NCI-H226 (cell line): ENCODE results near the gene LZTS3.
A peak's percentile ranks its signal among the peaks of the same experiment; 100 is the strongest.
"Not testable (repeated sequence)": the region's sequence is repeated elsewhere in the genome, so short reads cannot be mapped to it uniquely, and the experiment has no call there.

Experiments used
- DNase-seq: peaks from one replicate; pipeline ENCODE4 v3.0.0-alpha.2; 2015

The LZTS3 gene

DNA sequence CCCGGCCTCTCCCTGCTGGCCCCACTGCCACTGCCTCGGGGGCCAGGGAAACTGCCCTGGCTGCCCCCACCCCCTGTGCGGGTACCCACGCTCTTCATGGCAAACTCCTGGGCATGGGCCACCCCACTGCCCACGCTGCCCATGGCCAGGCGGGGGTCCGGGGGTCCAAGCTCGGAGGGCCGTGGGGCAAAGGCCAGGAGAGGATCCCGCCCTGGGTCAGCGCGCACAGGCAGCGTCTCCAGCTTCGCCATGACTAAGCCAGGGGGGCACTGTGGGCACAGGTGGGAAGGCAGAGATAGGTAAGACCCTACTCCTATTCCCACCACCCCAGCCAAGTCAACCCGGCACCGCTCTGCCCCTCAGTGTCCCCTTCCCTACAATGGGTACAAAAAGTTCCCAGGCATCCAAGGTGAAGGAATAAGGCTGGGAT lies 6.4 kb downstream of the LZTS3 start:
- DNase-seq = no peak

DNA sequence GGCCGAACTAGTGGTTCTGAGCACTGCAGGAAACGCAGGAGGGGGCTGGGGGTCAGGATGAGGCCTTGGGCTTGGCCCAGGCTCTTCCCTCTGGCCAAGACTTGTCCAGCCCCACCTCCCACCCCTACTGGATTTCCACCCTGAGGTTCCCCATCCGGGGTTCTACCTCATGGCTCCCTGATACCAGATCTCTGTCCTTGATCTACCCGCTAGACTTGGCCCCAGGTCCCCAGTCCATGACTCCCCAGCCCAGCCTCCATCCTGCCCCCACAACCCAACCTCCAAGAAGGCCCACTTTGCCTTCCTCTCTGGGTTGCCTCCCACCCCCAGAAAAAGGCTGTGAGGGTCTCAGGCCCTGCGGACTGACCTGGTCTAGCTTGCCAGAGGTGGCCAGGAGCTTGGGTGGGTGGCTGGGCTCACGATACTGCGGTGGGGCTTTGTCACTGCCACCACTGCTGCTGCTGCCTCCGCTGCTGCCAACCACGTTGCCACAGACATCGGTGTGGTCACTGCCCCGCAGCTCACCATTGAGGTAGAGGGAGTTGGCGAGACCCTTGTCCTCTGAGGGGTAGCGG lies 6.9 kb downstream of the LZTS3 start:
- DNase-seq = no peak

DNA sequence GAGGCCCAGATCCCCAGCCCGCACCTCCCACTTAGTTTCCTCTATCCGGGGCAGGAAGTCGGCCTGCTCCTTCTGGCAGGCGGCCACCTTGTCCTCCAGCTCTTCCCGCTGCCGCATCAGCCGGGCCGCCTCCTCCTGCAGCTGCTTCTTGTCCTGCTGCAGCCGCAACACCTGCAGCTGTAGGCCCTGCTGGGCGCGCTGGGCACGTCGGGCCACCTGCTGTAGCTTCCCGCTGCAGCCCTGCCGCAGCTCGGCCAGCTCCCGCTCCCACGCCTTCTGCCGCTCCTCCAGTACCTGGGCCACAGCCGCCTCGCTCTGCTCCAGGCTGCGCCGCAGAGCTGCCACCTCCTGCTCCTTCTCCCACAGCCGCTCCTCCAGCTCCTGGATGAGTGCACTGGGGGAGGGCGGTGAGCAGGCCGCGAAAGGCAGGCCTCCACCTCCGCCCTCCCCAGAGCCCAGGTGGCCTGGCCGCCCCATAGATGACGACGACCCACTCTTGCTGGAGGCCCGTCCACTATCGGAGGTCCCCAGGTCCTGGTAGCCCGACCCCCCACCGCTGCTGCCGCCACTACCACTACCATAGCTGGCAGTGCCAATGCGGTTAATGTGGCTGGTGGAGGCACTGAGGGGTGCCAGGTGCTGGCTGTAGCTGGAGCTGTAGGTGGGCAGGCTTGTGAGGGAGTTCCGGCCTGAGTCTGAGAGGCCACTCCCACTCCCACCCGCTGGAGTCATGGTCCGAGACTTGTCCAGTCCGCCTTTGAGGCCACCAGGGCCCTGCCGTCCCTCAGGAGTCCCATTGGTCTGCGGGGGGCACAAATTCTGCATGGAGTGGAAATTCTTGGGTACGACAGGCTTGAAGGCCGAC lies 7.6 kb downstream of the LZTS3 start:
- no peak for DNase-seq

DNA sequence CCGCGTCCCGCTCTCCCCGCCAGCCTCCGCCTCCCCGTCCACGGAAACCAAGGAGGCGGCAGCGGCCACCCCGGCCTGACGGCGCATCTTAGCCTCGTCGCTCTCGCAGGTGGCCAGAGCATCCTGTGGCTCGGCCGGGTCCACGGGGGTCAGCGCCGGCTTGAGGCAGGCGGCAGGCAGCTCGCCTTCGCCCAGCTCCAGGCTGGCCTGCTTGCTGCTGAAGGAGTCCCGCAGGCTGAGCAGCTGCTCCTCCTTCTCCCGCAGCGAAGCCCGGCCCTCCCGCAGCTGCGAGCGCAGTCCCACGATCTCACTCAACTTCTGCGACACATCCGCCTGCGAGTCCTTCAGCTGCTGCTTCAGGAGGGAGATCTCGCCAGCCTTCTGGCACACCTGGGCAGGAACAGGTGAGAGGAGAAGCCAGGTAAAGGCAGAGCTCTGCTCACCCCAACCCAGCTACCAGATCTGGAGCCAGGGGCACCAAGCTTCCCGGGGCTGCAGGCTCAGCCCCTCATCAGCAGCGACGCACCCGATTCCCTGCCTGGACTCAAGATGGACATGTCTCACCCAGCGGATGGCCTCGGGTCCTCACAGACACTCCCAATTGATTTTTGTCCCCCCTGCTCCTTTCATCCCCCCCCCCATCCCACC lies 8.5 kb downstream of the LZTS3 start:
- no peak for DNase-seq

- DNase-seq = no peak
Observed at GRCh38 chr20:3164043-3164762, 9.1 kb downstream of the LZTS3 start.

DNA sequence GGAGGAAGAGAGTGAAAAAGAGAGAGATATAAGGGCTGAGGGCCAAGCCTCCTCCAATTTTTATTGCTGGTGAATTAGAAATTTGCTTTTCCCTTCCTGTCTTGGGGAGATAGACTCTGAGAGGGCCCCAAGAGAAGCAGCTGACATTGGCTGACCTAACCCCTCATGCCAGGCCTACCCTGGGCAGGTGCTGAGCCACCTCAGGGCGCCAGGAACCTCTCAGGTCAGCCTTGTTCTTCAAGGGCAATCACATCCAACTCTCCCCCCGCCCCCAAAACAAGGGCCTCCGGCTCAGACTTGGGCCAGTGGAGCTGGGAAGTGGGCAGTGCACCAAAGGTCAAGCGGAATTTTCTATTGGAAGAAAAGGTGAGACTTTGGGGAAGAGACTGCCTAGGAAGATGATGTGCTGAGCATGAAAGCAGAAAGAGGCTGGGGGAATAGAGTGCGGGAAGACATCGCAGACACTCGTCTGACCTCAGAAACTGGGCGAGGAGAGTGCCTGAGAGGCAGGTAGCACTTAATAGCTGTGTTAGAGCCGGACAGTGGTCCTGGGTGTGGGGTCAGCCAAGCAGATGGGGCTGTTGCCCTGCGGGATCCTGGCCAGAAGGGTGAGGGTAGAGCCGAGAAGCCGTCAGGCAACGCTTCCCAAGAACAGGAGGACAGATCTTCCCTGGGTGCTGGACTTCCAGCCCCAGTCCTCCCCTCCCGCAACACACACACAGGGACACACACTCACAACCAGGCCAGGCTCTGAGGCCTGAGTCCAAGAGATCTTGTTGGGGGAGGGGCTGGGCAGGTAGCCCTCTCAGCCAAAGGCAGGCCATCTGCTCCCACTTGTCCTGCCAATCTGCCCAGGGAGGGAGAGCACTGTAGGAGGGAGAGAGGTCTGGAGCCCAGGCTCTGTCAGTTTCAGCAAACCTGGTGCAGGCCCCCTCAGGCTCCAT lies 10.0 kb downstream of the LZTS3 start:
- DNase-seq = no peak

- no peak for DNase-seq
Observed at GRCh38 chr20:3162080-3162611, 11.2 kb downstream of the LZTS3 start.

DNA sequence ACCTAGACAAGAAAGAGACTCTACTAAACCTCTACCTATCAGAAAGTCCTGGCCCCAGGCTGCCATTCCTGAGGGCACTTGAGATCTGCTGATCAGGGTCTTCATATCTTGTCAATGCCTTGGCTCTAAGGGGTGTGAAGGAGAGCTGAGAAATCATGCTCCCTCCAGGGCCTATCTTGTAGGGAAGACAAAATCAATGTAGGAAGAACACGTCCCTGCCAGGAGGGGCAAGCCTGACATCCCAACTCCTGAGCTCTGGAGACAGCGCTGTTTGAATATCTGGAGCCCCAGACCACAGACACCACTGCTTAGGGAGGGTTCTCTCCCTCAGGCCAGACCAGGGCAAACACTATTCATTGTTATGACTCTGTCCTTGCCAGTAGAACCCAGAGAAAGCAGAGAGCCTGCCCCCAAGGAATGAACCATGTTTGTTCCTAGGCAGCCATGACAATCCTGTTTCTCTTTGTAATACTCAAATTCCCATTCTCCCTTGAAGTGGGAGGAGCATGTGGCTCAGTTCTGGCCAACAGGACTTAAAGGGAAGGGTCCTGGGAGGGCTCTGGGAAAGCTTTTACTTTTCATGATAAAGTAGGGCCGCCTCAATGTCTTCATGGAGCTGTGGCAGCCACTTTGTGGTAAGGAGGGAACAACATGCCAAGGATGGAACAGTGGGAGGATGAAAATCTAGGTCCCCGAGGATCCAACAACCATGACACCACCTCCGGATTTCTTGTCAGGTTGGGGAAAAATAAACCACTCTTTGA lies 11.9 kb downstream of the LZTS3 start:
- DNase-seq = no peak

DNA sequence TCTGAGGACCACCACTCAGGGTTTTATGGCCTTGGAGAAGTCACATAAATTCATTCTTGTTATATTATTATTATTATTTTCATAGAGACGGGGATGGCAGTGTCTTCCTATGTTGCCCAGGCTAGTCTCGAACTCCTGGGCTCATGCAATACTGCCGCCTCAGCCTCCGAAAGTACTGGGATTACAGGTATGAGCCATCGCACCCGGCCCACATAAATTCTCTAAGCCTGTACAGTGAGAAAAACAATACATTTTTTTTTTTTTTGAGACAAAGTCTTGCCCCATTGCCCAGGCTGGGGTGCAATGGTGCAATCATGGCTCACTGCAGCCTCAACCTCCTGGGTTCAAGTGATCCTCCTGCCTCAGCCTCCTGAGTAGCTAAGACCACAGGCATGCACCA lies 12.9 kb downstream of the LZTS3 start:
- DNase-seq = no peak

- DNase-seq = no peak
Observed at GRCh38 chr20:3158968-3159431, 14.3 kb downstream of the LZTS3 start.

- DNase-seq = no peak
Observed at GRCh38 chr20:3157817-3158216, 15.5 kb downstream of the LZTS3 start.

DNA sequence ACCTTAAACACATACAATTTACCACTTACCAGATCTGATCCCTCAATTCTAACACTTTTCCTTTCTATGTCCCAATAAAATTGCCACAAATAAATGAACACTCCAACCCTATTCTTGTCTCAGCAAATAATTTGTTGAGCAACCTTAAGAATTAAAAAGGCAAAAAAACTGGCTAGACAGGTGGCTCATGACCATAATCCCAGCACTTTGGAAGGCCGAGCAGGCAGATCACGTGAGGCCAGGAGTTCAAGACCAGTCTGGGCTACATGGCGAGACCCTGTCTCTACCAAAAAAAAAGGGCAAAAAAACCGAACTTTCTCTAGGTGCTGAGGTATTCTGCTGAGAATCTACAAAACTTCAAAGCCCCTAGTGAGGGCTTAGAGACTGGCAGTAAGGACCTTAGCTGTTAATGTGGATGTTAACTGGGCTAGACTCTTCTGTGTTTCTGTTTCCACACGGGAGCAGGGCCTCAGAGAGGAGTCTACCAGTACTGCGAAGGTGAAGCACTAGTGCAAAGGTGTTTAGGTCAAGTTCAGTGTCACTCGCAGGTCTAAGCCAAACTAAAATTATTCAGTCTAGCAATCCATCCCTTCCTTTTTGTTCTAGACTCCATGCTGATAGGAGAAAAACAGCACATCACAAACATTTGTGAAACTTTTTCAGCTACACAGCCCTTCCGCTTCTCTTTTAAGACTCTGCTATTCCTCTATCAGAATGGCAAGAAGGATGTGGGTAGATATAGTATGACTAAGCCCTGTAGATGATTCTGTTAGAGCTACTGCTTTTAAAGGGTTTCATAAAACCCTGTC lies 16.3 kb downstream of the LZTS3 start:
- DNase-seq = no peak

DNA sequence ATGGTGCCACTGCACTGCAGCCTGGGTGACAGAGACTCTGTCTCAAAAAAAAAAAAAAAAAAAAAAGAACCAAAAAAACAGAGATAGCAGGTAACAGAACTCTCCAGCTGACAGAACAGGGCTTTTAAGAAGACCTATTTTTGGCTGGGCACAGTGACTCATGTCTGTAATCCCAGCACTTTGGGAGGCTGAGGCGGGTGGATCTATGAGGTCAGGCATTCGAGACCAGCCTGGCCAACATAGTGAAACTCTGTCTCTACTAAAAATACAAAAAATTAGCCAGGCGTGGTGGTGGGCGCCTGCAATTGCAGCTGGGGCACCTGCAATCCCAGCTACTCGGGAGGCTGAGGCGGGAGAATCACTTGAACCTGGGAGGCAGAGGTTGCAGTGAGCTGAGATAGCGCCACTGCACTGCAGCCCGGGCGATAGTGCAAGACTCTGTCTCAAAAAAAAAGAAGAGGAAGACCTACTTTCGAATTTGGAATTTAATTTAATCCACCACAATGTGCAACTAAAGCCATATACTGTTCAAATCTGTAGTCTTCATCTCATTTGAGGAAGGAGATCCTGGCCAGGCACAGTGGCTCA lies 21.2 kb downstream of the LZTS3 start:
- DNase-seq = not testable (repeated sequence)

DNA sequence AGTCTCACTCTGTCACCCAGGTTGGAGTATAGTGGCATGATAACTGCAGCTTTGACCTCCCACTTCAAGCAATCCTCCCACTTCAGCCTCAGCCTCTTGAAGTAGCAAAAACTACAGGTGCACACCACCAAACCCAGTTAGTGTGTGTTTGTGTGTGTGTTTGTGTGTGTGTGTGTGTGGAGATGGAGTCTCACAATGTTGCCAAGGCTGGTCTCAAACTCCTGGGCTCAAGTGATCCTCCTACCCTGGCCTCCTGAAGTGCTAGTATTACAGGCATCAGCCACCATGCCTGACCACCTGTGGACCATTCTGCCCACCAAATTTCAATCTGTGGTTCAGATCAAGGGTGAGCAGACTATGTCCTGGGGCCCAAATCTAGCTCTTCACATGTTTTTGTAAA lies 22.4 kb downstream of the LZTS3 start:
- DNase-seq = no peak

GRCh38 chr20:3146732-3147341 lies 26.5 kb downstream of the LZTS3 start:
- DNase-seq = no peak

DNA sequence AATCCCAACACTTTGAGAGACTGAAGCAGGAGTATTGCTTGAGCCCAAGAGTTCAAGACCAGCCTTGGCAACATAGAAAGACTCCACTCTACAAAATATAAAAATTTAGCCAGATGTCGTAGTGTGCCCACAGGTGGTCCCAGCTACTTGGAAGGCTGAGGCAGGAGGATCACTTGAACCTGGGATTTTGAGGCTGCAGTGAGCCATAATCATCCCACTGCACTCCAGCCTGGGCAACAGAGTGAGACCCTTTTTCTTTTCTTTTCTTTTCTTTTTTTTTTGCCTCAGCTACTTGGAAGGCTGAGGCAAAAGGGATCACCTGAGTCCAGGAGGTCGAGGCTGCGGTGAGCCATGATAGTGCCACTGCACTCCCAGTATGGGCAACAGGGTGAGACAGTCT lies 31.6 kb downstream of the LZTS3 start:
- DNase-seq = no peak

DNA sequence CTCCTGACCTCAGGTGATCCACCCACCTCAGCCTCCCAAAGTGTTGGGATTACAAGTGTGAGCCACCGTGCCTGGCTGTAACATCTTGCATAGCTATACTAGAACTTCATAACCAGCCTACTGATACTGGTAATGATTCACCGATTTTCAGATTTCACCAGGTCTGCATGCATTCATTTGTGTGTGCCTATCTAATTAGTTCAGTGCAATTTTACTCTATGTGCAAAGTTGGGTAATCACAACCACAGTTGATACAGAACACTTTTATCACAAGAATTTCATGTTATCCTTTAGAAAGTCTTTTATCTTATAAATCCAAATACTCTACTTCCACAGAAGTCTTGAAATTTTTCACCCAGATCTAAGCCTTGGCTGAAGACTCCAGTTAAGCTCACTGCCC lies 35.9 kb downstream of the LZTS3 start:
- peak; percentile 63 for DNase-seq

DNA sequence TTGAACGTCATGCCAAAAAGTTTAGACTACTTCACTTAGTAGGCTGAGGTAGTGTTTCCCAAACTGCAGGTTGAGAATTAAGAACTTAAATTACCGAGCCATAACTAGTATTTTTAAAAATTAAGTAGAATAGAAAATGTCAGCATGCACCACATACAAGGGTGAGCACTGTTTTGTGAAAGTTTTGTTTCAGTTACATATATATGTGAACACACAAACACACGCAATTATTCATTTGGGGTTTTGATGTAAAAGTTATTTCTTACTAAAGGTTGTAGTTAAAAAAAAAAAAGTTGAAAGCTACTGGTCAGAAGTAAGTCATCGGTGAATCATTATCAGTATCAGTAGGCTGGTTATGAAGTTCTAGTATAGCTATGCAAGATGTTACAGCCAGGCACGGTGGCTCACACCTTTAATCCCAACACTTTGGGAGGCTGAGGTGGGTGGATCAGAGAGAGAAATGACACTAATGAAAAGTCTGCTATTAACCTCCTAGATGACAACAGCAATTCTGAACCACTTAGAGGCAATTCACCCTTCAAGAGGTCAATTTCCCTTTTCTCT lies 37.8 kb downstream of the LZTS3 start:
- peak; percentile 32 for DNase-seq

- DNase-seq = no peak
Observed at GRCh38 chr20:3134151-3134550, 39.2 kb downstream of the LZTS3 start.
